GM12878 (cell line): ENCODE measurements around the gene TMUB1. TPM values are rescaled to one million over a fixed set of nuclear protein-coding genes. Genes with fewer than 3 reads are reported as not detected.

Experiments
- ATAC-seq: fragments of 200-7000 bp; cut with Tn5 transposase; 3 replicates; pipeline ENCODE4 v1.9.1; 2020; ENCODE audit warnings: mild to moderate bottlenecking, moderate library complexity
- BruUV-seq: library from RNA; stranded (reverse); fragments of 400-500 nt; replicated peaks from 2 replicates; lab custom pipeline; 2021; lab: Mats Ljungman, UMichigan
- CTCF ChIA-PET: fragments of 300-600 bp; sonication (Branson Sonifier 250); formaldehyde crosslinking; extraction: SDS; loops from one replicate; lab custom pipeline; 2021; ENCODE audit warnings: inconsistent platforms; lab: Yijun Ruan, JAX
- POLR2A ChIA-PET: fragments of 350-600 bp; formaldehyde crosslinking; extraction: SDS; loops from one replicate; lab custom pipeline; 2021; ENCODE audit warnings: inconsistent platforms; lab: Charles Lee
- RAD21 ChIA-PET: fragments of 300-600 bp; sonication (Branson Sonifier 250); formaldehyde crosslinking; loops from one replicate; lab custom pipeline; 2023; ENCODE audit warnings: antibody characterized with exemption; ENCODE audit not compliant: unreplicated experiment; lab: Charles Lee
- SMC1A ChIA-PET: fragments of 300-600 bp; sonication (Branson Sonifier 250); formaldehyde crosslinking; loops from one replicate; lab custom pipeline; 2023; ENCODE audit not compliant: unreplicated experiment, uncharacterized antibody; lab: Charles Lee
- DNase-seq: peaks from one replicate; pipeline ENCODE4 v3.0.0-alpha.2; 2011; ENCODE audit warnings: low read depth, low spot score
- FAIRE-seq: peaks from 3 replicates; lab custom pipeline; 2011; peaks lifted over from hg19 to GRCh38; lab: Jason Lieb, UNC
- H2AFZ ChIP-seq: 2 replicates; pipeline ENCODE4 v1.6.0; 2011; ENCODE audit warnings: low read depth, low read length, control low read depth; ENCODE audit not compliant: control insufficient read depth
- H3K27ac ChIP-seq: 2 replicates; pipeline ENCODE4 v1.5.1; 2011; ENCODE audit warnings: control low read depth; ENCODE audit not compliant: control insufficient read depth, insufficient read depth
- H3K27me3 ChIP-seq, 2 experiments: replicated peaks in 1 of 2; 2 replicates each; pipeline versions ENCODE4 v1.6.0 to v1.6.1; 2011; ENCODE audit warnings: low read length in 1 of 2; ENCODE audit not compliant: control insufficient read depth in 2 of 2, insufficient read depth in 2 of 2
- H3K36me3 ChIP-seq, 2 experiments: 2 replicates each; pipeline ENCODE4 v1.5.1; 2011; ENCODE audit warnings: low read length in 1 of 2; ENCODE audit not compliant: control insufficient read depth in 2 of 2, insufficient read depth in 2 of 2
- H3K4me1 ChIP-seq: 2 replicates; pipeline ENCODE4 v1.6.1; 2011; ENCODE audit warnings: mild to moderate bottlenecking, low read length, moderate library complexity, mixed read lengths; ENCODE audit not compliant: control insufficient read depth, insufficient read depth
- H3K4me2 ChIP-seq: 2 replicates; pipeline ENCODE4 v1.6.0; 2011; ENCODE audit warnings: control low read depth; ENCODE audit not compliant: control insufficient read depth, insufficient read depth
- H3K4me3 ChIP-seq: fragments of 200-600 bp; sonication (generic); 2 replicates; pipeline ENCODE4 v1.5.1; 2016
- H3K79me2 ChIP-seq: 2 replicates; pipeline ENCODE4 v1.6.0; 2011; ENCODE audit warnings: low read length; ENCODE audit not compliant: control insufficient read depth, insufficient read depth
- H3K9ac ChIP-seq: 2 replicates; pipeline ENCODE4 v1.8.0; 2011; ENCODE audit warnings: low read length, control low read depth, mixed read lengths; ENCODE audit not compliant: control insufficient read depth, insufficient read depth
- H3K9me3 ChIP-seq: replicated peaks from 3 replicates; pipeline ENCODE4 v1.5.1; 2011; ENCODE audit warnings: mild to moderate bottlenecking, low read length; ENCODE audit not compliant: control insufficient read depth, insufficient read depth
- H4K20me1 ChIP-seq: 2 replicates; pipeline ENCODE4 v1.6.0; 2011; ENCODE audit not compliant: control insufficient read depth, insufficient read depth
- ETV6 ChIP-seq, 2 experiments: fragments of 450-650 bp in 1 of 2; IDR thresholded peaks in 1 of 2; conservative IDR thresholded peaks in 1 of 2; 2 replicates each; pipeline ENCODE4 v1.6.1; 2014; ENCODE audit warnings: antibody characterized with exemption in 1 of 2, borderline replicate concordance in 1 of 2, low read depth in 1 of 2, mild to moderate bottlenecking in 1 of 2, moderate library complexity in 1 of 2
- HDAC2 ChIP-seq: fragments of 200-600 bp; sonication (generic); IDR thresholded peaks from 2 replicates; pipeline ENCODE4 v1.6.1; 2017
- MTA2 ChIP-seq: fragments of 450-650 bp; IDR thresholded peaks from 2 replicates; pipeline ENCODE4 v1.6.1; 2016; ENCODE audit warnings: low read depth, mild to moderate bottlenecking, moderate library complexity
- MTA3 ChIP-seq: IDR thresholded peaks from 2 replicates; pipeline ENCODE4 v1.6.1; 2012; ENCODE audit warnings: low read length, inconsistent platforms, borderline replicate concordance
- SMC3 ChIP-seq: IDR thresholded peaks from 2 replicates; pipeline ENCODE4 v1.6.1; 2011; ENCODE audit warnings: low read length, improper control_type of control experiment, borderline replicate concordance
- TCF12 ChIP-seq: IDR thresholded peaks from 2 replicates; pipeline ENCODE4 v1.6.1; 2011; ENCODE audit warnings: low read depth, mild to moderate bottlenecking, low read length
- WGBS: methylation state at CpG from one replicate; pipeline ENCODE4 v1.1.6; 2016; ENCODE audit warnings: low lambda C conversion rate; ENCODE audit not compliant: insufficient replicate concordance, insufficient coverage; ENCODE audit errors: missing lambda C conversion rate; 5-methylcytosine and 5-hydroxymethylcytosine counted together
- in situ Hi-C: fragments of 300-500 bp; cut with MboI; formaldehyde crosslinking; loops from 9 replicates; pipeline ENCODE4 v1.14.3; 2018; ENCODE audit warnings: mixed read lengths
- intact Hi-C: fragments of 100-400 bp; cut with micrococcal nuclease; formaldehyde crosslinking; loops from one replicate; pipeline ENCODE4 v1.14.2; 2022; ENCODE audit not compliant: unreplicated experiment
- polyA plus RNA-seq, 11 experiments: library from polyadenylated mRNA; depleted of rRNA in 4 of 11; unstranded in 6 of 11; stranded (reverse) in 5 of 11; fragments of >200 nt; fragmentation: Nextera tagmentation in 4 of 11; fragmentation: Illumina TruSeq in 1 of 11; extraction: Ambion mirVana in 4 of 11; extraction: Trizol in 1 of 11; gene quantifications; 1 replicate in 1 of 11; 2 replicates in 10 of 11; pipeline versions ENCODE4 v1.2.1 to v1.2.3, GENCODE V29; 2011 to 2016; ENCODE audit warnings: inconsistent platforms in 2 of 11, missing spikeins in 2 of 11, low read depth in 1 of 11
- total RNA-seq, 4 experiments: library from RNA; depleted of rRNA in 3 of 4; stranded (reverse); fragments of >200 nt in 3 of 4; fragmentation: Illumina TruSeq in 1 of 4; extraction: Trizol in 1 of 4; gene quantifications; 2 replicates each; pipeline versions ENCODE4 v1.2.1 to v1.2.3, GENCODE V29; 2013 to 2021
- TF ChIP-seq, protein P1 (sequence below): IDR thresholded peaks from 2 replicates; pipeline ENCODE4 v1.6.1; 2011; ENCODE audit warnings: borderline replicate concordance, low read depth, mild to moderate bottlenecking, moderate library complexity, mixed read lengths, low read length; ENCODE audit not compliant: insufficient read depth; ENCODE audit errors: extremely low read length

TMUB1 gene
- total and polyA plus RNA-seq, 10 of the 15 experiments (the other 5 are each of a cell fraction or from before 2014, with no cell fraction given) = 0.27 to 79.5 (median 41.3) TPM; not detected in 1

- ATAC-seq (no peak), FAIRE-seq (no peak), DNase-seq (no peak)
- intact Hi-C loops = no loop called here
- ChIA-PET SMC1A (interaction anchor here (0.6 kb wide), 1 partner anchor 27 kb away, joined by 3 read pairs; no protein-coding TSS in a partner anchor), RAD21 (no interaction called here), POLR2A (interaction anchor here (0.7 kb wide), 1 partner anchor 23 kb away, joined by 5 read pairs; no protein-coding TSS in a partner anchor), CTCF (interaction anchor here (0.6 kb wide), 1 partner anchor 1408 kb away, joined by 3 read pairs; no protein-coding TSS in a partner anchor)
- TF ChIP-seq HDAC2 = no peak
- TF ChIP-seq, protein P1, sequence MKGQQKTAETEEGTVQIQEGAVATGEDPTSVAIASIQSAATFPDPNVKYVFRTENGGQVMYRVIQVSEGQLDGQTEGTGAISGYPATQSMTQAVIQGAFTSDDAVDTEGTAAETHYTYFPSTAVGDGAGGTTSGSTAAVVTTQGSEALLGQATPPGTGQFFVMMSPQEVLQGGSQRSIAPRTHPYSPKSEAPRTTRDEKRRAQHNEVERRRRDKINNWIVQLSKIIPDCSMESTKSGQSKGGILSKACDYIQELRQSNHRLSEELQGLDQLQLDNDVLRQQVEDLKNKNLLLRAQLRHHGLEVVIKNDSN = peak; percentile 31
- peaks cover 19% of the 10 kb centered on the region for H3K79me2 ChIP-seq
- no peaks in the 10 kb centered on the region for H3K27me3 ChIP-seq
- no peaks in the 10 kb centered on the region for H4K20me1 ChIP-seq
- in situ Hi-C loops = no loop called here
- no peak overlapping the region for H2AFZ ChIP-seq
- no peaks in the 10 kb centered on the region for H3K9me3 ChIP-seq
- 94% methylated on average over 39 of the region's 43 CpGs for WGBS
- no peak overlapping the region for H3K27ac ChIP-seq
- H3K36me3 ChIP-seq = peaks cover 6 to 10% of the 10 kb centered on the region in 2 experiments; a peak in 3 of 4 replicates
- H3K4me3 ChIP-seq = no peak overlapping the region
- H3K4me1 ChIP-seq = peaks cover 15% of the 10 kb centered on the region
- no peak overlapping the region for H3K4me2 ChIP-seq
- no peak overlapping the region for H3K9ac ChIP-seq
- no TSS peak for BruUV-seq
Measured at GRCh38 chr7:151062399-151063211, 20.7 kb downstream of the TMUB1 start.

DNA sequence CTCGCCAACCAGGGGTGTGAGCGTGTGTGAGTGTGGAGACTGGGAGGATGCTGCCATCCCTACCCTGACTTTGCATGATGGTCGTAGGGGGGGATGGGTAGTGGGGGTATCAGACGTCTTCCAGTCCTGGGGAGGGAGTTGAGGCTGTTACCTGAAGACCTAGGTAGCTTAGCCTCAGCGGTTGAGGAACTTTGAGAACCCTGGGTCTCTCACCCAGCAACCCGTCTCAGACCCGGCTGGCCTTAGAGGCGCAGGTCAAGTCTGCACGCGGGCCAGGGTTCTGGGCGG lies 21.2 kb downstream of the TMUB1 start:
- H2AFZ ChIP-seq = no peak overlapping the region
- no peak for DNase-seq
- H3K79me2 ChIP-seq = peaks cover 21% of the 10 kb centered on the region
- intact Hi-C loops = no loop called here
- no peak overlapping the region for H3K27ac ChIP-seq
- H3K36me3 ChIP-seq = peaks cover under 1 to 7% of the 10 kb centered on the region in 2 experiments; a peak in 3 of 4 replicates
- no peak for ATAC-seq
- no peak overlapping the region for H3K4me3 ChIP-seq
- CTCF ChIA-PET = no interaction called here
- FAIRE-seq = no peak
- POLR2A ChIA-PET = no interaction called here
- no peak overlapping the region for H3K9ac ChIP-seq
- H3K9me3 ChIP-seq = no peaks in the 10 kb centered on the region
- SMC1A ChIA-PET = no interaction called here
- in situ Hi-C loops = no loop called here
- no peaks in the 10 kb centered on the region for H4K20me1 ChIP-seq
- no peaks in the 10 kb centered on the region for H3K27me3 ChIP-seq
- no TSS peak for BruUV-seq
- WGBS = 92% methylated on average over 11 of the region's 11 CpGs
- H3K4me2 ChIP-seq = no peak overlapping the region
- TF ChIP-seq ETV6 (conservative IDR thresholded peaks at IDR 0.05 in 1 of 2, IDR thresholded peaks at IDR 0.05 in 1 of 2; ENCODE audit: borderline replicate concordance in 1 of 2, low read depth in 1 of 2) = no peak
- no peak for TF ChIP-seq TCF12
- no peak for TF ChIP-seq MTA2
- TF ChIP-seq SMC3 = no peak
- TF ChIP-seq MTA3 = no peak
- H3K4me1 ChIP-seq = peaks cover 18% of the 10 kb centered on the region
- RAD21 ChIA-PET = no interaction called here
